ENCODE measurements around the gene HDGF.

The HDGF gene

DNA sequence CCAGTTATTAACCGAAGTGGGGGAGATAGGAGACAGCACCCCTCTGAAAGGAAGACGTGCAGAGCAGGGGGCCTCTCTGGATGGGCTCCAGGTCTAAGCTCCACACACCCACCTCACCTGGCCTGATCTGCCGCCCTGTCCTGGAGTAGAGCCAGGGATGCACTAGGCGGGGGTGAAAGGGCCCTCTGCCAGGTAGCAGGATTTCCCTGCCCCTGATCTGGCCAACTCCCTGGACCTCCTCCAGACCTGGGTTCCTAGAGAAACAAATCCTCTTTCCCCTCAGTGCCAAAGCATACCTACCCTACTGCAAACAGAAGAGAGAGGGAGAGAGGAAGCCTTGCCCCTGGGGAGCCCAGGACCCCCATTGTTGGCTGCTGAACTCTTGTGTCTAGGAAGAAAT lies 48.1 kb downstream of the HDGF start:
- no peak for TF ChIP-seq CTCF (IDR thresholded peaks at IDR 0.05; ENCODE audit: insufficient read depth, low read length, poor library complexity, severe bottlenecking)

GRCh38 chr1:156700736-156701531 lies 50.5 kb downstream of the HDGF start:
- DNase-seq (ENCODE audit: extremely low read depth, insufficient read length) = no peak
- no peaks in the 10 kb centered on the region; the same call in 1 of the 2 replicates for H3K27me3 ChIP-seq (replicated peaks; ENCODE audit: control insufficient read depth, insufficient read depth, low read length)
- TF ChIP-seq CTCF (IDR thresholded peaks at IDR 0.05; ENCODE audit: insufficient read depth, low read length, poor library complexity, severe bottlenecking) = no peak
- no peaks in the 10 kb centered on the region for H3K36me3 ChIP-seq (ENCODE audit: control insufficient read depth, insufficient read depth, low read length)
- no peak overlapping the region for H3K4me3 ChIP-seq (replicated peaks; ENCODE audit: low read depth, low read length)

More for the DNA sequence above, 48.1 kb downstream of the HDGF start:
- no peak for DNase-seq (ENCODE audit: extremely low read depth, insufficient read length)
- Histone ChIP-seq H3K4me3 (replicated peaks; ENCODE audit: low read depth, low read length) (no peak overlapping the region), H3K36me3 (ENCODE audit: control insufficient read depth, insufficient read depth, low read length) (no peaks in the 10 kb centered on the region), H3K27me3 (replicated peaks; ENCODE audit: control insufficient read depth, insufficient read depth, low read length) (no peaks in the 10 kb centered on the region; the same call in 1 of the 2 replicates)

DNA sequence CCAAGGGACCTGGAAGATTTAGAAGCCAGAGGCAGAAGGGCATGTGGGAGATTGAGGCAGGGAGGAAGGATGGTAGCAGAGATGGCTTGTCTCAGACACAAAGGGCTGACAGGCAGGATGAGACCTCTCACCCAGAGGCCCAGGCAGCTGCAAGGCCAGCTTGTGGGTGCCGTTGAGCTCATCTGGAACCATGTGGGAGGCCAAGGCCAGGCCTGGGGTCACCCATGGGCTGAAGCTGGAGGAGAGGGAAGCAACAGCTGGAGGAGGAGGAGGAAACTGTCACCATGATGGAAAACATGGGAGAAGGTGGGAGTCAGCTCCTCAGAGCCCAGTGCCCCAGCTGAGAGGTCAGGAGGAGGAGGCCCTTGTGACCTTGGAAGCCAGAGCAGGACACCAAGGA lies 52.5 kb downstream of the HDGF start:
- Histone ChIP-seq H3K27me3 (replicated peaks; ENCODE audit: control insufficient read depth, insufficient read depth, low read length) (no peaks in the 10 kb centered on the region; the same call in 1 of the 2 replicates), H3K4me3 (replicated peaks; ENCODE audit: low read depth, low read length) (no peak overlapping the region), H3K36me3 (ENCODE audit: control insufficient read depth, insufficient read depth, low read length) (no peaks in the 10 kb centered on the region)
- no peak for TF ChIP-seq CTCF (IDR thresholded peaks at IDR 0.05; ENCODE audit: insufficient read depth, low read length, poor library complexity, severe bottlenecking)
- no peak for DNase-seq (ENCODE audit: extremely low read depth, insufficient read length)

DNA sequence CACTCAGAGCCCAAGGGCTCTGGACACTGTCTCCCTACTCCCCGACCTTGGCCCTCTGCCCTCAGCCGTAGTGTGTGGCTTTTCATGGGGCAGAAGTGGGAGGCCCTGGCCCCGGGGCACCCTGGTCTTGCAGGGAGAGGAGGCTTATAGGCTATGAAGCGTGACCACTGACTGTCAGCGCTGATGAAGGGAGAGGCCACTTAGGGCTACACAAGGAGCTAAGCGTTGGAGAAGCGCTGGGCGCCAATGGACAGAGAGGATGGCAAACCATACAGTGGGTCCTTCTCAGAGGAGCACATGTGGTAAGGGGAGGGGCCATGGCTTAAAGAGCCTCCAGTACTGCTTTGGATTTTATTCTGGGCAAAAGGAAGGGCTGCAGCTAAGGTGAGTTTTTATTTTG lies 54.0 kb downstream of the HDGF start:
- peaks cover 1% of the 10 kb centered on the region for H3K27me3 ChIP-seq (replicated peaks; ENCODE audit: control insufficient read depth, insufficient read depth, low read length)
- H3K4me3 ChIP-seq (replicated peaks; ENCODE audit: low read depth, low read length) = no peak overlapping the region
- no peaks in the 10 kb centered on the region for H3K36me3 ChIP-seq (ENCODE audit: control insufficient read depth, insufficient read depth, low read length)
- TF ChIP-seq CTCF (IDR thresholded peaks at IDR 0.05; ENCODE audit: insufficient read depth, low read length, poor library complexity, severe bottlenecking) = no peak
- DNase-seq (ENCODE audit: extremely low read depth, insufficient read length) = no peak

DNA sequence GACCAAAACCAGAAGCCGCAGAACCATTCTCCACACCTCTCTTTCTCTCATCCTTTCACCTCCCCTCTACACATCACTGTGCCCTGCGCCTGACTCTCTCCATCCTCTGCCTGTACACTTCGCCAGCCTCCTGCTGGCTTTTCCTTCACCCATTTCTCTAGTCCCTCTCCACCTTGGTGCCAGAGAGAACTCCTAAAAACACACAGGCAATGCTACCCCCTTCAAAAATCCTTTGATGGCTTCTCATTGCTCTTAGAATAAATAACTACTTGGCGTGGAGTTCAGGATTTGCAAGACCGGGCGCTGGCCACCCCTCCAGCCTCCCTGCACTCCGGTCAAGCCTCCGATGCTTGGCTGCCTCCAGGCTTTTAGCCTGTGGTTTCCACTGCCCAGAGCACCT lies 54.7 kb downstream of the HDGF start:
- no peak for TF ChIP-seq CTCF (IDR thresholded peaks at IDR 0.05; ENCODE audit: insufficient read depth, low read length, poor library complexity, severe bottlenecking)
- Histone ChIP-seq H3K4me3 (replicated peaks; ENCODE audit: low read depth, low read length) (no peak overlapping the region), H3K36me3 (ENCODE audit: control insufficient read depth, insufficient read depth, low read length) (no peaks in the 10 kb centered on the region), H3K27me3 (replicated peaks; ENCODE audit: control insufficient read depth, insufficient read depth, low read length) (peaks cover 1% of the 10 kb centered on the region)
- no peak for DNase-seq (ENCODE audit: extremely low read depth, insufficient read length)

DNA sequence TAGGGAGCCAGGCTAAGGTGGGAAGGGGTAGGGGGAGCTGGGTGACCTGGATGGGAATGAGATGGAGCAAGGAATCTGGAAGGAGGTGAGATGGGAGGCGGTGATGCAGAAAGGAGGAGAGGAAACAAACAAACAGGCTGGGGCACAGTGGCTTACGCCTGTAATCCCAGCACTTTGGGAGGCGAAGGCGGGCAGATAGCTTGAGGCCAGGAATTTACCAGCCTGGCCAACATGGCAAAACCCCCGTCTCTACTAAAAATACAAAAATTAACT lies 56.8 kb downstream of the HDGF start:
- Histone ChIP-seq H3K36me3 (ENCODE audit: control insufficient read depth, insufficient read depth, low read length) (no peaks in the 10 kb centered on the region), H3K4me3 (replicated peaks; ENCODE audit: low read depth, low read length) (no peak overlapping the region), H3K27me3 (replicated peaks; ENCODE audit: control insufficient read depth, insufficient read depth, low read length) (peaks cover 1% of the 10 kb centered on the region)
- DNase-seq (ENCODE audit: extremely low read depth, insufficient read length) = no peak
- no peak for TF ChIP-seq CTCF (IDR thresholded peaks at IDR 0.05; ENCODE audit: insufficient read depth, low read length, poor library complexity, severe bottlenecking)

Measured in GM06990 (cell line).